ENCODE measurements around the gene OR52E6. TPM values are rescaled to one million over a fixed set of nuclear protein-coding genes. Genes with fewer than 3 reads are reported as not detected.

OR52E6 gene
- total RNA-seq = not detected

DNA sequence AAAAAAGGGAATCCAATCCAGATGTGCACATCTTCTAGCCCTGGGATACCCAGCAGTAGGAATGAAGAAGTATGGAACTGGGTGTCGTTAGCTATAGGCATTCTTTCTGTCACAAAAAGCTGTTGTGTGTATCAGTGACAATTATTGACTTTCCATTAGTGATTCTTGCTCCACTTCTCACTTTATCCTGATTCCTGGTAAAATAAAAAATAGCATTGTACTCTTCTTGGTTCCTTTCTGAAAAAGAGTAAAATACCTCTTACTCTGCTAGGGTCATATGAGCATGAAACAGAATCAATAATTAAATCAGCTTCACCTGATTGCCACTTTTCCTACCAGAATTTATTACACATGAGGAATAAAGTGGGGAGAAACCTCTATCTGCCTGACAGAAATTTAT lies at the start of gene OR52E6:
Gene OR52E6 (minus strand): TSS at position 101 of the 400 bp plus-strand sequence. CDS start 0 bp downstream, at position 101.
- ATAC-seq (no peak), DNase-seq (no peak)
- H3K27me3 Mint-ChIP-seq (ENCODE audit: low read depth) = no peaks in the 10 kb centered on the region
- H3K4me3 Mint-ChIP-seq = no peak within 1 kb of the TSS
- H3K27ac Mint-ChIP-seq = no peak within 1 kb of the TSS
- no peaks in the 10 kb centered on the region for H3K4me1 Mint-ChIP-seq (ENCODE audit: low read depth)
- POLR2A ChIA-PET = no interaction called here
- no peaks in the 10 kb centered on the region for H3K36me3 Mint-ChIP-seq (ENCODE audit: low read depth)
- no peaks in the 10 kb centered on the region for H3K9me3 Mint-ChIP-seq (ENCODE audit: insufficient read depth)
- CTCF ChIA-PET = no interaction called here

DNA sequence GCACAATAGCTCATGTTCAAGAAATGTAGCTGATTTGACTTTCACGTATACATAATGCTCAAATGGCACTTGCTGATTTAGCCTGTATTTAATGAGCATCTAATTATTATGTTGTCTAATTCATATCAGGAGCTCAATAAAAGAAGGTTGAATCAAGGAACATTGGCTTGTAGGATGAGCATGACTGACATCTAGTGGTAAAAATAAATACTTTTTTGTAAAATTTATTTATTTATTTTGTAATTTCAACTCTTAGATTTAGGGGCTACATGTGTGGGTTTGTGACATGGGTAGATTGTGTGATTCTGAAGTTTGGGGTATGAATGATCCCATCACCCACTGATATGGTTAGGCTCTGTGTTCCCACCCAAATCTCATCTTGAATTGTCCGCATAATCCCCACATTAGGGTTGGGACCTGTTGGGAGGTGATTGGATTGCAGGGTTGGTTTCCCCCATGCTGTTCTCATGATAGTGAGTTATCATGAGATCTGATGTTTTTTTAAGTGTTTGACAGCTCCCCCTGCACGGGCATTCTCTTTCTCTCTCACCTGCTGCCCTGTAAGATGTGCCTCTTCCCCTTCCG lies 49.6 kb upstream of the OR52E6 start:
- POLR2A ChIA-PET = no interaction called here
- Mint-ChIP-seq H3K4me3 (no peak overlapping the region), H3K9me3 (ENCODE audit: insufficient read depth) (no peaks in the 10 kb centered on the region), H3K27ac (no peak overlapping the region), H3K27me3 (ENCODE audit: low read depth) (no peaks in the 10 kb centered on the region), H3K36me3 (ENCODE audit: low read depth) (no peaks in the 10 kb centered on the region), H3K4me1 (ENCODE audit: low read depth) (no peaks in the 10 kb centered on the region)
- ATAC-seq (no peak), DNase-seq (no peak)
- CTCF ChIA-PET = interaction anchor here (0.7 to 1.3 kb wide), 8 partner anchors 9 to 1254 kb away, joined by 3 to 6 read pairs (median 3); partner anchors contain the start of genes OR51D1 and TRIM5

DNA sequence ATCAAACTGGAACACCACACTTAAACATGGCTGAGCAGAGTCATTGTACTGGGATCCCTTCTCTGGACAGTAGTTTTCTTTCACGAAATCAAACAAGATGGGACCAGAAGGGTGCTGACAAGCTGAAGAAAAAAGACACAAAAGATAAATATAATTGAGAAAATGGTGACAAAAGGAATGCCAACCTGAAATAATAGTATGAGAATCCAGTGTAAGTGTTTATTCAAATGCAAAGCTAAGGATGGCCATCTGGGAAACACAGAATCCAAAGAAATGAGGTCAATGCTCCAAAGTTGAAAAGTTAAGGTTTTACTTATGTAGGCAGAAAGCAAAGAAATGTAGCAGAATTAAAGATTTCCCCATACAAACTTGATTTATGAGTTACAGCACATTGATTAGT lies 46.0 kb upstream of the OR52E6 start:
- DNase-seq (no peak), ATAC-seq (no peak)
- H3K4me1 Mint-ChIP-seq (ENCODE audit: low read depth) = no peaks in the 10 kb centered on the region
- ChIA-PET POLR2A (interaction anchor here (0.5 kb wide), 1 partner anchor 228 kb away, joined by 3 read pairs; no protein-coding TSS in a partner anchor), CTCF (no interaction called here)
- no peaks in the 10 kb centered on the region for H3K36me3 Mint-ChIP-seq (ENCODE audit: low read depth)
- H3K27ac Mint-ChIP-seq = no peak overlapping the region
- no peaks in the 10 kb centered on the region for H3K9me3 Mint-ChIP-seq (ENCODE audit: insufficient read depth)
- H3K4me3 Mint-ChIP-seq = no peak overlapping the region
- no peaks in the 10 kb centered on the region for H3K27me3 Mint-ChIP-seq (ENCODE audit: low read depth)

DNA sequence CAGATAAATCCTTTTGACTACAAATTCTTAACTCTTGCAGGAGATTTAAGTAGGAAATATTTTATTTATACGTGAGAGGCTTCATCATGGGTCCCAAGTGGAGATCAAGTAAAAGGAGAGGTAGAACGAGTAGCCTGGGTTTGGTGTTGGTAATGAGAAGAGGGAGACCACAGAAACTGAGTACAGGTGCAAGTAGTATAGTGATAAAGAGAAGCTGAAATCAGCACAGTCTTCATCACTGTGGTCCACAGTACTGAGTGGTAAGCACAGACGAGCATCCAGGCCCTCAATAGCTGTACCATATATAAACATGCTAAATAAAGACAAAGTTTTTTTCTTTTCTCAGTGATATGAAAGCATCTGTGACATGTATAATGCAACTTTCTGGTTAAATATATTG lies 45.5 kb upstream of the OR52E6 start:
- peaks cover 3% of the 10 kb centered on the region for H3K27me3 Mint-ChIP-seq (ENCODE audit: low read depth)
- DNase-seq (no peak), ATAC-seq (no peak)
- ChIA-PET CTCF (no interaction called here), POLR2A (interaction anchor here (0.5 kb wide), 1 partner anchor 228 kb away, joined by 3 read pairs; no protein-coding TSS in a partner anchor)
- H3K9me3 Mint-ChIP-seq (ENCODE audit: insufficient read depth) = no peaks in the 10 kb centered on the region
- H3K27ac Mint-ChIP-seq = no peak overlapping the region
- no peak overlapping the region for H3K4me3 Mint-ChIP-seq
- no peaks in the 10 kb centered on the region for H3K36me3 Mint-ChIP-seq (ENCODE audit: low read depth)
- no peaks in the 10 kb centered on the region for H3K4me1 Mint-ChIP-seq (ENCODE audit: low read depth)

DNA sequence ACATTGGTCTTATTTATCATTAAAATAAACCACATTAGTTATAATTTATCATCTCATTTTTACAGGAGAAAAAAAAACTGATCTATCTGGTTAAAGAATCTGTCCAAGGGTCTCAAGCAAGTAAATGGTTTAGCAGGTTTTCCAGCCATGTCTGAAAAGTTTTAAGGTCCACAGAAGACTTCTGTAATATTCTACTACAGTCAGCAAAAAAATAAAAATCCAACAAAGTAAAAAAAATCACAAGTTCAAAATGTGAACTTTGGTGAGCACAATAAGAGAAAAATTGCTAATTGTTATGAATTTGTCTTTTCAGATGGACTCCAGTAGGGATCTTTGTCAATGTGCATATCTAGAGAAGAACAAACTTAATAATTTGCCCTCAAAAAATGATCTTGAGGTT lies 40.1 kb upstream of the OR52E6 start:
- Mint-ChIP-seq H3K4me1 (ENCODE audit: low read depth) (no peaks in the 10 kb centered on the region), H3K9me3 (ENCODE audit: insufficient read depth) (no peaks in the 10 kb centered on the region), H3K27ac (no peak overlapping the region), H3K4me3 (no peak overlapping the region), H3K36me3 (ENCODE audit: low read depth) (no peaks in the 10 kb centered on the region), H3K27me3 (ENCODE audit: low read depth) (peaks cover 7% of the 10 kb centered on the region)
- ATAC-seq (no peak), DNase-seq (no peak)
- ChIA-PET CTCF (interaction anchor here (1.1 kb wide), 1 partner anchor 9 kb away, joined by 3 read pairs; no protein-coding TSS in a partner anchor), POLR2A (no interaction called here)

GRCh38 chr11:5880329-5880728 lies 38.6 kb upstream of the OR52E6 start, which contains the start of gene OR52E4:
Gene OR52E4, plus strand, starts transcription at chr11:5880629. Its CDS starts 3,664 bp downstream, at chr11:5884293.
- ChIA-PET POLR2A (no interaction called here), CTCF (no interaction called here)
- ATAC-seq (no peak), DNase-seq (no peak)
- Mint-ChIP-seq H3K4me1 (ENCODE audit: low read depth) (no peaks in the 10 kb centered on the region), H3K36me3 (ENCODE audit: low read depth) (no peaks in the 10 kb centered on the region), H3K9me3 (ENCODE audit: insufficient read depth) (no peaks in the 10 kb centered on the region), H3K27me3 (ENCODE audit: low read depth) (peaks cover 7% of the 10 kb centered on the region), H3K4me3 (no peak within 1 kb of the TSS), H3K27ac (no peak within 1 kb of the TSS)

- CTCF ChIA-PET = no interaction called here
These were observed 36.9 kb upstream of the OR52E6 start for GRCh38 chr11:5878564-5878963.

GRCh38 chr11:5865826-5866225 lies 24.1 kb upstream of the OR52E6 start:
- Mint-ChIP-seq H3K9me3 (ENCODE audit: insufficient read depth) (no peaks in the 10 kb centered on the region), H3K27me3 (ENCODE audit: low read depth) (peaks cover 8% of the 10 kb centered on the region), H3K4me1 (ENCODE audit: low read depth) (no peaks in the 10 kb centered on the region), H3K4me3 (no peak overlapping the region), H3K36me3 (ENCODE audit: low read depth) (no peaks in the 10 kb centered on the region), H3K27ac (no peak overlapping the region)
- DNase-seq (no peak), ATAC-seq (no peak)
- CTCF ChIA-PET = no interaction called here
- POLR2A ChIA-PET = no interaction called here

More at GRCh38 chr11:5878564-5878963, 36.9 kb upstream of the OR52E6 start:
- Mint-ChIP-seq H3K36me3 (ENCODE audit: low read depth) (no peaks in the 10 kb centered on the region), H3K4me1 (ENCODE audit: low read depth) (no peaks in the 10 kb centered on the region), H3K4me3 (no peak overlapping the region), H3K27ac (no peak overlapping the region), H3K27me3 (ENCODE audit: low read depth) (peaks cover 7% of the 10 kb centered on the region), H3K9me3 (ENCODE audit: insufficient read depth) (no peaks in the 10 kb centered on the region)
- DNase-seq = no peak
- POLR2A ChIA-PET = no interaction called here
- ATAC-seq = no peak

- POLR2A ChIA-PET = no interaction called here
- Mint-ChIP-seq H3K27ac (no peak within 1 kb of the TSS), H3K9me3 (ENCODE audit: insufficient read depth) (no peaks in the 10 kb centered on the region), H3K36me3 (ENCODE audit: low read depth) (no peaks in the 10 kb centered on the region), H3K4me1 (ENCODE audit: low read depth) (no peaks in the 10 kb centered on the region), H3K27me3 (ENCODE audit: low read depth) (peaks cover 8% of the 10 kb centered on the region), H3K4me3 (no peak within 1 kb of the TSS)
- ATAC-seq = no peak
- CTCF ChIA-PET = no interaction called here
- no peak for DNase-seq
These were observed 15.9 kb upstream of the OR52E6 start, which contains the start of gene OR52E8 for GRCh38 chr11:5857590-5857989. Gene OR52E8, minus strand, starts transcription at chr11:5857690. Its CDS starts 0 bp downstream, at chr11:5857690.

GRCh38 chr11:5851002-5851401 lies 9.3 kb upstream of the OR52E6 start:
- peaks cover 3% of the 10 kb centered on the region for H3K27me3 Mint-ChIP-seq (ENCODE audit: low read depth)
- H3K4me3 Mint-ChIP-seq = no peak overlapping the region
- no peaks in the 10 kb centered on the region for H3K36me3 Mint-ChIP-seq (ENCODE audit: low read depth)
- CTCF ChIA-PET = no interaction called here
- no peaks in the 10 kb centered on the region for H3K4me1 Mint-ChIP-seq (ENCODE audit: low read depth)
- no peak overlapping the region for H3K27ac Mint-ChIP-seq
- POLR2A ChIA-PET = no interaction called here
- ATAC-seq = no peak
- H3K9me3 Mint-ChIP-seq (ENCODE audit: insufficient read depth) = no peaks in the 10 kb centered on the region
- no peak for DNase-seq

GRCh38 chr11:5847711-5848110 lies 6.0 kb upstream of the OR52E6 start:
- no peak overlapping the region for H3K27ac Mint-ChIP-seq
- no peaks in the 10 kb centered on the region for H3K4me1 Mint-ChIP-seq (ENCODE audit: low read depth)
- no peaks in the 10 kb centered on the region for H3K36me3 Mint-ChIP-seq (ENCODE audit: low read depth)
- H3K4me3 Mint-ChIP-seq = no peak overlapping the region
- no peaks in the 10 kb centered on the region for H3K9me3 Mint-ChIP-seq (ENCODE audit: insufficient read depth)
- POLR2A ChIA-PET = no interaction called here
- no peaks in the 10 kb centered on the region for H3K27me3 Mint-ChIP-seq (ENCODE audit: low read depth)
- ATAC-seq = no peak
- DNase-seq = no peak
- CTCF ChIA-PET = no interaction called here

DNA sequence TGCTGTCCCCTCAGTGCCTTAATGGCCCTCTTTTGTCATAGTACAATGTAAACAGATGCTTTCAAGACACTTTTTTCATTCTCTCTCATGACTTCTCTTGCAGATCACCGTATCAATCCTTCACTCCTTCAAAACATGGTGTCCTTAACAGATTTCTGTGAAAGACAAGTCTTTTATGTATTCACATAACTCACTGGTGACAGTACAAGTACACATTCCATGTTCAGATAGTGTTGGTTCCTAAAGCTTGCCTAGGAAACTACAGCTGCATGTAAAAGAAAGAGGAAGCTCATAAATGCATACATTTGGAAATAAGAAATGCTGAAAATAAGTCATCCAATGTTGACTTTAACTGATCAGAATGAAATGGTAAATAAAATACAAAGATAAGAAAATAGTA lies 5.0 kb upstream of the OR52E6 start:
- Mint-ChIP-seq H3K9me3 (ENCODE audit: insufficient read depth) (no peaks in the 10 kb centered on the region), H3K27me3 (ENCODE audit: low read depth) (no peaks in the 10 kb centered on the region), H3K27ac (no peak overlapping the region), H3K36me3 (ENCODE audit: low read depth) (no peaks in the 10 kb centered on the region), H3K4me3 (no peak overlapping the region), H3K4me1 (ENCODE audit: low read depth) (no peaks in the 10 kb centered on the region)
- CTCF ChIA-PET = no interaction called here
- POLR2A ChIA-PET = no interaction called here
- ATAC-seq (no peak), DNase-seq (no peak)

DNA sequence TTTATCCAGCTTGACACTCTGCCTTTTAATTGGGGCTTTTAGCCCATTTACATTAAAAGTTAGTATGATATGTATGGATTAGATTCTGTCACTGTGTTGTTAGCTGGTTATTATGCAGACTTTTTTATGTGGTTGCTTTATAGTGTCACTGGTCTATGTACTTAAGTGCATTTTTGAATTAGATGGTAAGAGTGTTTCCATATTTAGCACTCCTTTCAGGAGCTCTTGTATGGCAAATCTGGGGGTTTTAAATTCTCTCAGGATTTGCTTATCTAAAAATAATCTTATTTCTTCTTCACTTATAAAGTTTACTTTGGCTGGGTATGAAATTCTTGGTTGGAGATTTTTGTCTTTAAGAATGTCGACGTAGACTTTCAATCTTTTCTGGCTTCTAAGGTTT lies 4.0 kb downstream of the OR52E6 start:
- H3K4me3 Mint-ChIP-seq = no peak overlapping the region

More for the DNA sequence above, 4.0 kb downstream of the OR52E6 start:
- H3K27ac Mint-ChIP-seq = no peak overlapping the region
- no peaks in the 10 kb centered on the region for H3K4me1 Mint-ChIP-seq (ENCODE audit: low read depth)
- H3K36me3 Mint-ChIP-seq (ENCODE audit: low read depth) = no peaks in the 10 kb centered on the region
- CTCF ChIA-PET = interaction anchor here (0.7 to 1.3 kb wide), 2 partner anchors 110 to 361 kb away, joined by 3 to 4 read pairs; no protein-coding TSS in a partner anchor
- ATAC-seq (no peak), DNase-seq (no peak)
- H3K9me3 Mint-ChIP-seq (ENCODE audit: insufficient read depth) = no peaks in the 10 kb centered on the region
- peaks cover 4% of the 10 kb centered on the region for H3K27me3 Mint-ChIP-seq (ENCODE audit: low read depth)
- POLR2A ChIA-PET = no interaction called here
